GM20000 (cell line): ENCODE data around the gene PABPC1L.

ENCODE experiments used
- DNase-seq: peaks from one replicate; pipeline ENCODE4 v3.0.0; 2012; ENCODE audit warnings: low spot score
- CTCF ChIP-seq: IDR thresholded peaks from 2 replicates; pipeline ENCODE4 v1.5.1; 2012; ENCODE audit warnings: mild to moderate bottlenecking, control low read depth; ENCODE audit errors: extremely low read depth, missing control alignments

Gene PABPC1L

DNA sequence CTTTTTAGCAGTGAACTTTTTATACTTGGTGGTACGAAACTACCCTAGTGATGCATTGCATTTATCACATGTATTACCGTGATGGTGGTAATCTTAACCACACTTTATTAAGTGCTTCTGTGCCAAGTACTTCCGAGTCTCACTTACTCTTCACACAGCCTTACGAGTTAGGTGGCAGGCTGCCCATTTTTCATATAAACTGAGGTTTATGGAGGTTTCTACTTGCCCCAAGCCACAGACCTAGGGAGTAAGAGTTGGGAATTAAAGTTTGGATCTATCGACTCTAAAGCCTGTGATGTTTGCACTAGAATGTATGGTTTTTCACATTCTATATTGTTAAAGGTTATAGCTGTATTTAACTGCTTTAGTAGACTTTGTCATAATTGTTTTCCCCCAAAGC is 5.5 kb upstream of the PABPC1L start:
- no peak for TF ChIP-seq CTCF
- no peak for DNase-seq

DNA sequence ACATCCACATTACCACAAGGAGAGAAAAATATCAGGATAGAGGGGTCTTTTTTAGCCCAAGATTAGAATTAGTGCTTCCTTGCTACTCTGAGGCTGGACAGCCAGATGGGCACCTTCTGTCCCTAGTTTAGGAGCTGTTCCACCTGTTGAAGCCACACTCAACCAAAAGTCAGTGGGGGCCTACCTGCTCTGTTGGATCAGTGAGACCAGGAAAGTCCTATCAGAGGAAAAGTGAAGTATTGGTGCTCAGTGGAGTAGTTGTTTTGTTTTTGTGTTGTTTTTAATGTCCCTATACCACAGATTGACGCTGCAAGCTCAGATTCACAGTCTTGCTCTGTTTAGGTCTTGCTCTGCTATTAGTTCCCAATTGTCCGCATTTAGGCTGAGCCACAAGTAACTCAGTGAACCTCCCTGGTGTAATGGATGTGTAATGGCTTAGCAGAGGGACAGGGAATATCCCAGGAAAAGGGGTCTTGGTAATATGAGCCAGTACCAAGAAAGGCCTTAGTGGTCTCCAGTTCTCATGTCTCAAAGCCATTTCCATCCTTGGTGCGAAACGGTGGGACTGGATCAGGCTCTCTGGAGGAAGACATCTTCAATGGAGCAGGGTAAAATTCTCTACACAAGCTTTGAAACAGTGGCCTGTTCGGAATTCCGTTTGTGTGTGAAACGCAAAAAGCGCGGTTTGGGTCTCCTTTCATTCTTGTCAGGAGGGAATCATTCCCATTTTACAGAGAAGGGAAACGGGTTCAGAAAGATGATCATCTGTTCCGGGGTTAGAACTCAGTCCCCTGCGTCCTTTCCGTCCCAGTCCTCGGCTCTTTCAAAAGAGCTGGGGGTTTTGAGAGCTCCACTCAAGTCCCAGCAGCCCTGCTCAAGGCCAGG is 631 bp upstream of the PABPC1L start:
- no peak for TF ChIP-seq CTCF
- DNase-seq: no peak

DNA sequence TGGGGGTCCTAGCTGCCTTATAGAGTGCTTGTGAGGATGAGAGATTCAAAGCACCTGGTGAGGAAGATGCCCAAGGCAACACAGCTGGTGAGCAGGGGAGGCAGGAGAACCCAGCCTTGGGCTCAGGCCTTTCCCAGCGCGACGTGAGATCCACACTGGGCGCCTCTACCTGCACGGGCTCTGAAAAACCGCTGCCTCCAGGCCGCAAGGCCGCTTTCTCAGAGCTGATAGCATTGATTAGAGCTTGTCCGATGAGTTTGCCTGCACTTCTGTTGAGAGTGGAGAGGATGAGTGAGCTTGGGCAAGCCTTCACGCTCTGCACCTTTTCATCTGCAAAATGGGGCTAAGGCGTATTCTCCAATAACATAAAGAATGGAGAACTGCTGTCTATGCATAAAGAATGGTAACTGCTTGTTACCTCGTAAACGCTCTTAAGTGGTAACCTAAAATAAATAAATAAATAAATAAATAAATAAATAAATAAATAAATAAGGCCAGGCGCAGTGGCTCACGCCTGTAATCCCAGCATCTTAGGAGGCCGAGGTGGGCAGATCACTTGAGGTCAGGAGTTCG is 916 bp downstream of the PABPC1L start:
- DNase-seq: no peak

DNA sequence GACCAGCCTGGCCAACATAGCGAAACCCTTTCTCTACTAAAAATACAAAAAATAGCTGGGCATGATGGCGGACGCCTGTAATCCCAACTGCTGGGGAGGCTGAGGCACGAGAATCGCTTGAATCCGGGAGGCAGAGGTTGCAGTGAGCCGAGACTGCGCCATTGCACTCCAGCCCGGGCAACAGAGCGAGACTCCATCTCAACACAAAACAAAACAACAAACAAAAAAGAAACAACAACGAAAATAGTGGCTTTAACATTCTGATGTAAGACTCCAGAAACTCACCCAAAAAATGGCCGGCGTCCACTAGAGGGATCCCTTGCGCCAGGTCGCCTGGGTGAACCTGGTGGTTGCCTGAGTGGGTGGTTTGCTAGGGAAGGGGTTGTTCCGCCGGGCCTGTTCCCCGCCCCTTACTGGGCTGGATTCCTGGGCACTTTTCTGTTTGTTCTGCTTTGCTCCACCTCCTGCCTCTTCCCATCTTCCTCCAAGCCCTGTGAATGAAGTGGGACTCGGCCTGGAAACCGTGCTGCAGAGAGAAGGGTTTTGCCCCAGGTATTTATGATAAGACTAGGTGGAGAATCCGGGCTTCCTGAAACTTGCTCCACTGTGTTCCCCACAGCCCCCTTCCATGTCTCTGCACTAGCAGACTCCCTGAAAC is 1.5 kb downstream of the PABPC1L start:
- DNase-seq: peak; percentile 83
- TF ChIP-seq CTCF: peak; percentile 74

More for the DNA sequence above, 916 bp downstream of the PABPC1L start:
- TF ChIP-seq CTCF: no peak

- no peak for DNase-seq
- no peak for TF ChIP-seq CTCF
Measured at GRCh38 chr20:44912189-44912588, 2.3 kb downstream of the PABPC1L start.

GRCh38 chr20:44914924-44915323 is 5.1 kb downstream of the PABPC1L start:
- TF ChIP-seq CTCF: no peak
- DNase-seq: no peak

DNA sequence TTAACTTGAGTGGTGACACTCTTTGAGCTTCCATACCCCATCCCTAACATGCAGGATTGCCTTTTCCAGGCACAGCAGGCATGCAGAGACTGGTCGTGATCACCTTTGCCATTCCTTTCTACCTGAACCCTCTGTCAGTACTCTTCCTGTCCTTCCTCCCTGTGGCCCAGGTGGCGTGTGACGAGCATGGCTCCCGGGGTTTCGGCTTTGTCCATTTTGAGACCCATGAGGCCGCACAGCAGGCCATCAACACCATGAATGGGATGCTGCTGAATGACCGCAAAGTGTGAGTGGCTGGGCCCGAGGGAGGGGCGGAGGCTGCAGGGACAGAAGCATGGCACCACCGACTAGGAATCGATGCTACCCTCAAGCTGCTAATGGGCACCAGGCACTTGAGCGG is 6.7 kb downstream of the PABPC1L start:
- TF ChIP-seq CTCF: no peak
- no peak for DNase-seq
